ENCODE results near the gene CAMTA1. TPM values are rescaled to one million over a fixed set of nuclear protein-coding genes. Genes with fewer than 3 reads are reported as not detected.

The CAMTA1 gene
- total and polyA plus RNA-seq, 8 donors = 13.0 to 54.2 (median 23.6) TPM

- intact Hi-C loops (cut with DNase I) = loop anchor here in 1 of 3 donors (10.0 kb wide), 1 partner anchor 164 kb away; no protein-coding TSS in a partner anchor
- H3K4me1 ChIP-seq = peaks cover 0 to 3% (median 0%) of the 10 kb centered on the region in 3 donors
- no peak for FAIRE-seq
- DNase-seq = no peak
- H3K36me3 ChIP-seq = no peaks in the 10 kb centered on the region
- no peak overlapping the region for H3K27ac ChIP-seq
- ATAC-seq = no peak
- no peaks in the 10 kb centered on the region for H3K27me3 ChIP-seq
- 63 to 77% methylated on average over 2 of the region's 2 CpGs for WGBS, 2 donors
- TF ChIP-seq, protein P1, sequence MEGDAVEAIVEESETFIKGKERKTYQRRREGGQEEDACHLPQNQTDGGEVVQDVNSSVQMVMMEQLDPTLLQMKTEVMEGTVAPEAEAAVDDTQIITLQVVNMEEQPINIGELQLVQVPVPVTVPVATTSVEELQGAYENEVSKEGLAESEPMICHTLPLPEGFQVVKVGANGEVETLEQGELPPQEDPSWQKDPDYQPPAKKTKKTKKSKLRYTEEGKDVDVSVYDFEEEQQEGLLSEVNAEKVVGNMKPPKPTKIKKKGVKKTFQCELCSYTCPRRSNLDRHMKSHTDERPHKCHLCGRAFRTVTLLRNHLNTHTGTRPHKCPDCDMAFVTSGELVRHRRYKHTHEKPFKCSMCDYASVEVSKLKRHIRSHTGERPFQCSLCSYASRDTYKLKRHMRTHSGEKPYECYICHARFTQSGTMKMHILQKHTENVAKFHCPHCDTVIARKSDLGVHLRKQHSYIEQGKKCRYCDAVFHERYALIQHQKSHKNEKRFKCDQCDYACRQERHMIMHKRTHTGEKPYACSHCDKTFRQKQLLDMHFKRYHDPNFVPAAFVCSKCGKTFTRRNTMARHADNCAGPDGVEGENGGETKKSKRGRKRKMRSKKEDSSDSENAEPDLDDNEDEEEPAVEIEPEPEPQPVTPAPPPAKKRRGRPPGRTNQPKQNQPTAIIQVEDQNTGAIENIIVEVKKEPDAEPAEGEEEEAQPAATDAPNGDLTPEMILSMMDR (IDR thresholded peaks at IDR 0.05) = no peak
- H3K4me3 ChIP-seq = no peak overlapping the region
- H3K9me3 ChIP-seq = no peaks in the 10 kb centered on the region
These were observed 103.6 kb downstream of the CAMTA1 start for GRCh38 chr1:6888870-6889269.

GRCh38 chr1:6889875-6890480 is 104.7 kb downstream of the CAMTA1 start:
- FAIRE-seq (peak; percentile 5), DNase-seq (peak in 4 of 6 donors; percentile 36 to 74 (median 50)), ATAC-seq (peak; percentile 69 to 98 (median 94))
- H3K27ac ChIP-seq = no peak overlapping the region
- no peaks in the 10 kb centered on the region for H3K27me3 ChIP-seq
- H3K4me1 ChIP-seq = no peaks in the 10 kb centered on the region
- no peaks in the 10 kb centered on the region for H3K36me3 ChIP-seq
- TF ChIP-seq, protein P1 (IDR thresholded peaks at IDR 0.05) = peak; percentile 63 to 86 (median 81)
- no peak overlapping the region for H3K4me3 ChIP-seq
- H3K9me3 ChIP-seq = no peaks in the 10 kb centered on the region
- intact Hi-C loops (cut with DNase I) = loop anchor here in 2 of 3 donors (5.0 to 10.0 kb wide), 3 partner anchors 95 to 165 kb away; no protein-coding TSS in a partner anchor
- WGBS, 2 donors = 4 to 6% methylated on average over 3 of the region's 3 CpGs

GRCh38 chr1:6890686-6891085 is 105.4 kb downstream of the CAMTA1 start:
- no peaks in the 10 kb centered on the region for H3K4me1 ChIP-seq
- TF ChIP-seq, protein P1 (IDR thresholded peaks at IDR 0.05) = no peak
- no peak overlapping the region for H3K4me3 ChIP-seq
- no peak for FAIRE-seq
- intact Hi-C loops (cut with DNase I) = loop anchor here in 2 of 3 donors (5.0 to 10.0 kb wide), 2 partner anchors 96 to 98 kb away; no protein-coding TSS in a partner anchor
- 63 to 81% methylated on average over 1 of the region's 1 CpG for WGBS, 2 donors
- DNase-seq = no peak
- H3K9me3 ChIP-seq = no peaks in the 10 kb centered on the region
- ATAC-seq = no peak
- H3K27ac ChIP-seq = no peak overlapping the region
- H3K36me3 ChIP-seq = no peaks in the 10 kb centered on the region
- no peaks in the 10 kb centered on the region for H3K27me3 ChIP-seq

DNA sequence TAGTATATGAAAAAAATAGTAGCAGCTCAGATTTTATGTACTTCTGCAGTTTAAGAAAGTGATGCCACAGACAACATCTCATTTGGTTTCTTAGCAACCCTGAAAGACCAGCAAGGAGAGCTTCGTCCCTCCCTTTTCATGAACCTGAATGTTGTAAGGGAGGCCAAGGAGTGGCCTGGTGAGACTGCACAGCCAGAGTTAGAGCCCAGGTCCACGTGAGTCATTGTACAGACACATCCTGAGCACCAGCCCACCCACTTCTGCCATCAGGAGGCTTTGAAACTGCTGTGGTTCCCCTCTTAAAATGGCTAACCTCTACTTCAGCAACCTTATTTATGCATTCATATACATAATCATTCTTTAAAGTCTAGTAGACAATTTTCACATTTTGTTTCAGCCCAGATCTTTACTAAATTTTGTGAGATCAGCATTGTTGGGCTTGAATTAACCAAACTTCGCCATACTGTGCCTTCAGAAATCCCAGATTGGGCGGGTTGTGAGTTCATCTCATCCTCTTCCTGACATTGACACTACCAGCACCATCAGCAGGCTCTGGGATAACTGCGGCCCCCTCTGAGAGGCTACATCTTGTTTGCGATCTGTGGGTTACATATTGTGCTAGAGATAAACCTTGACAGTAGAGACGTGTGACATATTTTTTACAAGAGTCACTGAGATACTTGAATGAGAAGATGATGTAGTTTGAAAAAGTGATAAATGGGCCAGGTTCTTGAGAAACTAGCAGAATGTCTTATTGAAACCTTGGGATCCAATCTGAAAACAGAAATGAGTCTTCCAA is 106.7 kb downstream of the CAMTA1 start:
- FAIRE-seq = no peak
- intact Hi-C loops (cut with DNase I) = loop anchor here in 2 of 3 donors (5.0 to 10.0 kb wide), 2 partner anchors 97 to 100 kb away; no protein-coding TSS in a partner anchor
- WGBS, 2 donors = 91 to 95% methylated on average over 7 of the region's 7 CpGs

More for the DNA sequence above, 106.7 kb downstream of the CAMTA1 start:
- H3K36me3 ChIP-seq = no peaks in the 10 kb centered on the region
- no peaks in the 10 kb centered on the region for H3K9me3 ChIP-seq
- no peaks in the 10 kb centered on the region for H3K4me1 ChIP-seq
- H3K27me3 ChIP-seq = no peaks in the 10 kb centered on the region
- DNase-seq (no peak), ATAC-seq (no peak)
- TF ChIP-seq, protein P1 (IDR thresholded peaks at IDR 0.05) = no peak
- no peak overlapping the region for H3K27ac ChIP-seq
- H3K4me3 ChIP-seq = no peak overlapping the region
